Stimulated activated naive CD8-positive, alpha-beta T cell treated with anti-CD3 and anti-CD28 coated beads, Interleukin-15, amount 100 ng/mL, for 72 hours (primary cell): ENCODE measurements around the gene DIP2A.
A peak's percentile ranks its signal among the peaks of the same experiment; 100 is the strongest.

Experiments used
- ATAC-seq: fragments of 150-1000 bp; cut with Tn5 transposase; 2 replicates; pipeline ENCODE4 v1.10.0; 2021; ENCODE audit warnings: mild to moderate bottlenecking, moderate library complexity
- DNase-seq, 2 donors: peaks; one replicate each; pipeline ENCODE4 v3.0.0; 2021 to 2022
- H3K27ac Mint-ChIP-seq, 2 donors: one replicate each; pipeline ENCODE4 v1.8.0; 2022; ENCODE audit warnings: mild to moderate bottlenecking in 2 of 2, mixed read lengths in 2 of 2, moderate library complexity in 2 of 2
- H3K27me3 Mint-ChIP-seq: one replicate; pipeline ENCODE4 v1.8.0; 2022; ENCODE audit warnings: mixed read lengths
- H3K4me1 Mint-ChIP-seq: one replicate; pipeline ENCODE4 v1.8.0; 2022; ENCODE audit warnings: mild to moderate bottlenecking, mixed read lengths
- H3K4me3 Mint-ChIP-seq, 2 donors: one replicate each; pipeline ENCODE4 v1.8.0; 2022; ENCODE audit warnings: mild to moderate bottlenecking in 2 of 2, mixed read lengths in 2 of 2, moderate library complexity in 1 of 2
- H3K9me3 Mint-ChIP-seq, 2 donors: one replicate each; pipeline ENCODE4 v1.8.0; 2022; ENCODE audit warnings: mixed read lengths in 2 of 2

DIP2A gene

GRCh38 chr21:46542588-46543124 lies 84.0 kb downstream of the DIP2A start:
- no peaks in the 10 kb centered on the region for H3K9me3 Mint-ChIP-seq
- peak overlapping the region in 1 of 2 donors; percentile 12 for H3K27ac Mint-ChIP-seq
- peaks cover 73% of the 10 kb centered on the region for H3K4me1 Mint-ChIP-seq
- no peak for DNase-seq
- H3K4me3 Mint-ChIP-seq = no peak overlapping the region
- no peak for ATAC-seq
- no peaks in the 10 kb centered on the region for H3K27me3 Mint-ChIP-seq

- DNase-seq = no peak
- H3K4me1 Mint-ChIP-seq = peaks cover 67% of the 10 kb centered on the region
Observed at GRCh38 chr21:46543306-46543705, 84.6 kb downstream of the DIP2A start.

GRCh38 chr21:46544003-46544402 lies 85.3 kb downstream of the DIP2A start:
- DNase-seq (no peak), ATAC-seq (no peak)
- H3K4me1 Mint-ChIP-seq = peaks cover 60% of the 10 kb centered on the region
- H3K4me3 Mint-ChIP-seq = no peak overlapping the region
- no peaks in the 10 kb centered on the region for H3K27me3 Mint-ChIP-seq
- H3K27ac Mint-ChIP-seq = peak overlapping the region in 1 of 2 donors; percentile 69
- peaks cover 0 to 10% of the 10 kb centered on the region in 2 donors for H3K9me3 Mint-ChIP-seq

More at GRCh38 chr21:46543306-46543705, 84.6 kb downstream of the DIP2A start:
- Mint-ChIP-seq H3K27me3 (no peaks in the 10 kb centered on the region), H3K9me3 (peaks cover 0 to 6% of the 10 kb centered on the region in 2 donors), H3K27ac (peak overlapping the region in 1 of 2 donors; percentile 12), H3K4me3 (no peak overlapping the region)
- peak; percentile 46 for ATAC-seq

- Mint-ChIP-seq H3K27me3 (no peaks in the 10 kb centered on the region), H3K9me3 (peaks cover 0 to 10% of the 10 kb centered on the region in 2 donors), H3K27ac (peak overlapping the region in 1 of 2 donors; percentile 69), H3K4me1 (peaks cover 51% of the 10 kb centered on the region), H3K4me3 (peak overlapping the region in 1 of 2 donors; percentile 19)
- DNase-seq (no peak), ATAC-seq (no peak)
Observed at GRCh38 chr21:46544824-46545223, 86.1 kb downstream of the DIP2A start.

- no peak overlapping the region for H3K4me3 Mint-ChIP-seq
- DNase-seq (no peak), ATAC-seq (no peak)
- H3K9me3 Mint-ChIP-seq = peaks cover 0 to 10% of the 10 kb centered on the region in 2 donors
- H3K27me3 Mint-ChIP-seq = no peaks in the 10 kb centered on the region
- no peak overlapping the region for H3K27ac Mint-ChIP-seq
- H3K4me1 Mint-ChIP-seq = peaks cover 51% of the 10 kb centered on the region
Observed at GRCh38 chr21:46545363-46545762, 86.7 kb downstream of the DIP2A start.

- H3K4me1 Mint-ChIP-seq = peaks cover 51% of the 10 kb centered on the region
- ATAC-seq (no peak), DNase-seq (no peak)
- H3K9me3 Mint-ChIP-seq = peaks cover 0 to 10% of the 10 kb centered on the region in 2 donors
- no peak overlapping the region for H3K4me3 Mint-ChIP-seq
- H3K27me3 Mint-ChIP-seq = no peaks in the 10 kb centered on the region
- no peak overlapping the region for H3K27ac Mint-ChIP-seq
Observed at GRCh38 chr21:46545911-46546310, 87.2 kb downstream of the DIP2A start.

- Mint-ChIP-seq H3K9me3 (peaks cover 0 to 10% of the 10 kb centered on the region in 2 donors), H3K4me1 (peaks cover 51% of the 10 kb centered on the region), H3K4me3 (no peak overlapping the region), H3K27me3 (no peaks in the 10 kb centered on the region), H3K27ac (no peak overlapping the region)
- no peak for DNase-seq
- no peak for ATAC-seq
Observed at GRCh38 chr21:46546799-46547198, 88.1 kb downstream of the DIP2A start.

- peaks cover 57% of the 10 kb centered on the region for H3K4me1 Mint-ChIP-seq
- H3K4me3 Mint-ChIP-seq = no peak overlapping the region
- H3K27me3 Mint-ChIP-seq = no peaks in the 10 kb centered on the region
- no peak overlapping the region for H3K27ac Mint-ChIP-seq
- DNase-seq (no peak), ATAC-seq (no peak)
- peaks cover 0 to 10% of the 10 kb centered on the region in 2 donors for H3K9me3 Mint-ChIP-seq
Observed at GRCh38 chr21:46549650-46550049, 91.0 kb downstream of the DIP2A start.

- ATAC-seq (peak; percentile 58), DNase-seq (peak in 1 of 2 donors; percentile 40)
- peak overlapping the region; percentile 70 to 82 for H3K4me3 Mint-ChIP-seq
- H3K9me3 Mint-ChIP-seq = peaks cover 0 to 10% of the 10 kb centered on the region in 2 donors
- peaks cover 57% of the 10 kb centered on the region for H3K4me1 Mint-ChIP-seq
- H3K27me3 Mint-ChIP-seq = no peaks in the 10 kb centered on the region
- peak overlapping the region in 1 of 2 donors; percentile 2 for H3K27ac Mint-ChIP-seq
Observed at GRCh38 chr21:46550116-46550941, 91.6 kb downstream of the DIP2A start.

GRCh38 chr21:46551636-46552241 lies 93.0 kb downstream of the DIP2A start:
- Mint-ChIP-seq H3K4me3 (peak overlapping the region; percentile 82 to 86), H3K4me1 (peaks cover 67% of the 10 kb centered on the region), H3K9me3 (peaks cover 0 to 10% of the 10 kb centered on the region in 2 donors), H3K27ac (peak overlapping the region; percentile 77), H3K27me3 (no peaks in the 10 kb centered on the region)
- DNase-seq (peak; percentile 66 to 68), ATAC-seq (peak; percentile 84)

- ATAC-seq (no peak), DNase-seq (no peak)
- peaks cover 72% of the 10 kb centered on the region for H3K4me1 Mint-ChIP-seq
- no peaks in the 10 kb centered on the region for H3K27me3 Mint-ChIP-seq
- H3K27ac Mint-ChIP-seq = peak overlapping the region; percentile 67 to 77
- H3K9me3 Mint-ChIP-seq = peaks cover 0 to 10% of the 10 kb centered on the region in 2 donors
- H3K4me3 Mint-ChIP-seq = peak overlapping the region; percentile 82 to 86
Observed at GRCh38 chr21:46552274-46552673, 93.6 kb downstream of the DIP2A start.

- Mint-ChIP-seq H3K9me3 (peaks cover 0 to 8% of the 10 kb centered on the region in 2 donors), H3K27me3 (no peaks in the 10 kb centered on the region), H3K27ac (peak overlapping the region in 1 of 2 donors; percentile 97), H3K4me1 (peaks cover 79% of the 10 kb centered on the region), H3K4me3 (peak overlapping the region; percentile 82 to 86)
- ATAC-seq (no peak), DNase-seq (no peak)
Observed at GRCh38 chr21:46552865-46553379, 94.2 kb downstream of the DIP2A start.

- no peak overlapping the region for H3K27ac Mint-ChIP-seq
- no peaks in the 10 kb centered on the region for H3K27me3 Mint-ChIP-seq
- ATAC-seq = no peak
- H3K4me3 Mint-ChIP-seq = no peak overlapping the region
- no peak for DNase-seq
- peaks cover 89% of the 10 kb centered on the region for H3K4me1 Mint-ChIP-seq
- no peaks in the 10 kb centered on the region for H3K9me3 Mint-ChIP-seq
Observed at GRCh38 chr21:46553993-46554392, 95.3 kb downstream of the DIP2A start.

- Mint-ChIP-seq H3K27me3 (no peaks in the 10 kb centered on the region), H3K27ac (peak overlapping the region in 1 of 2 donors; percentile 26), H3K4me1 (peaks cover 96% of the 10 kb centered on the region), H3K4me3 (peak overlapping the region in 1 of 2 donors; percentile 21), H3K9me3 (no peaks in the 10 kb centered on the region)
- DNase-seq (no peak), ATAC-seq (no peak)
Observed at GRCh38 chr21:46554431-46555224, 95.9 kb downstream of the DIP2A start.

GRCh38 chr21:46555225-46555617 lies 96.5 kb downstream of the DIP2A start:
- Mint-ChIP-seq H3K27ac (peak overlapping the region in 1 of 2 donors; percentile 34), H3K27me3 (no peaks in the 10 kb centered on the region), H3K4me1 (peaks cover 98% of the 10 kb centered on the region), H3K9me3 (no peaks in the 10 kb centered on the region), H3K4me3 (no peak overlapping the region)
- DNase-seq = no peak
- ATAC-seq = no peak
